Astrocyte of the spinal cord (primary cell): ENCODE data around the gene MPPED1.

Experiments
- DNase-seq: peaks from one replicate; pipeline ENCODE4 v3.0.0; 2011; ENCODE audit warnings: low read depth, low spot score
- H3K4me3 ChIP-seq: 2 replicates; pipeline ENCODE4 v1.5.1; 2011; ENCODE audit warnings: low read depth, mild to moderate bottlenecking, low read length, moderate library complexity
- in situ Hi-C: cut with HindIII; loops from 2 replicates; pipeline ENCODE4 v1.10.0; 2017; ENCODE audit warnings: low sequenced_read_pairs
- TF ChIP-seq, protein P1 (sequence below): IDR thresholded peaks from 2 replicates; pipeline ENCODE4 v1.5.1; 2012; ENCODE audit warnings: low read depth, mild to moderate bottlenecking, low read length, inconsistent platforms

Gene MPPED1

DNA sequence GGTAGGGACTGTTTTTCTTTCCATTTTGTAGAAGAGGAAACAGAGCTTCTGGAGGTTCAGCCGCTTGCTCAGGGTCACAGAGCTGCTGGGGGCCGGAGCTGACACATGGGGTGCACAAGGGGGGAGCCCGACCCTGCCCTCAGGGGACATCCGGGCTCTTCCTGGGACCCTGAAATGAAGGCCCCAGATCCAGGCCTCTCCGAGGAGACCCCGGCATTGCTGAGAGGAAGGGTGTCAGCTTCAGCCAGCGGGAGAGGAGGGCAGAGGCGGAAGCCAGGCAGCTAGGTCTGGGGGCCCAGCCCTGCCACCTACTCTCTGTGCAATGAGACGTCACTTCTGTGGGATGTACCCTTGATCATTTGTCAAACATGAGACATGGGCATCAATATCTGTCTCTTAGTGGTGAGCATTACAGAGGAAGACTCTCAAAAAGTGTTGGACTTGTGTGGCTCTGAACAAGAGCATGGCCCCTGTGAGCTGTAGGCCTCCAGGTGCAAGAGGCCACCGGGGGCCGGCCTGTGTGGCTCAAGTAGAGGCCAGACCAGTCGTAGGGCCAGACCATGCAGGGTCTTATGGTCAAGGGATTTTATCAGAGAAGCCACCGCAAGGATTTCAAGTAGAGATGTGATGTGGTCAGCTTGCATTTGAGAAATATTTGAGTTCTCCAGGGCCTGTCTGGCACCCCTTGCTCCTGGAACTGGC, 10.3 kb downstream of the MPPED1 start:
- in situ Hi-C loops = no loop called here
- H3K4me3 ChIP-seq = no peak overlapping the region
- no peak for DNase-seq
- TF ChIP-seq, protein P1, sequence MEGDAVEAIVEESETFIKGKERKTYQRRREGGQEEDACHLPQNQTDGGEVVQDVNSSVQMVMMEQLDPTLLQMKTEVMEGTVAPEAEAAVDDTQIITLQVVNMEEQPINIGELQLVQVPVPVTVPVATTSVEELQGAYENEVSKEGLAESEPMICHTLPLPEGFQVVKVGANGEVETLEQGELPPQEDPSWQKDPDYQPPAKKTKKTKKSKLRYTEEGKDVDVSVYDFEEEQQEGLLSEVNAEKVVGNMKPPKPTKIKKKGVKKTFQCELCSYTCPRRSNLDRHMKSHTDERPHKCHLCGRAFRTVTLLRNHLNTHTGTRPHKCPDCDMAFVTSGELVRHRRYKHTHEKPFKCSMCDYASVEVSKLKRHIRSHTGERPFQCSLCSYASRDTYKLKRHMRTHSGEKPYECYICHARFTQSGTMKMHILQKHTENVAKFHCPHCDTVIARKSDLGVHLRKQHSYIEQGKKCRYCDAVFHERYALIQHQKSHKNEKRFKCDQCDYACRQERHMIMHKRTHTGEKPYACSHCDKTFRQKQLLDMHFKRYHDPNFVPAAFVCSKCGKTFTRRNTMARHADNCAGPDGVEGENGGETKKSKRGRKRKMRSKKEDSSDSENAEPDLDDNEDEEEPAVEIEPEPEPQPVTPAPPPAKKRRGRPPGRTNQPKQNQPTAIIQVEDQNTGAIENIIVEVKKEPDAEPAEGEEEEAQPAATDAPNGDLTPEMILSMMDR = no peak

DNA sequence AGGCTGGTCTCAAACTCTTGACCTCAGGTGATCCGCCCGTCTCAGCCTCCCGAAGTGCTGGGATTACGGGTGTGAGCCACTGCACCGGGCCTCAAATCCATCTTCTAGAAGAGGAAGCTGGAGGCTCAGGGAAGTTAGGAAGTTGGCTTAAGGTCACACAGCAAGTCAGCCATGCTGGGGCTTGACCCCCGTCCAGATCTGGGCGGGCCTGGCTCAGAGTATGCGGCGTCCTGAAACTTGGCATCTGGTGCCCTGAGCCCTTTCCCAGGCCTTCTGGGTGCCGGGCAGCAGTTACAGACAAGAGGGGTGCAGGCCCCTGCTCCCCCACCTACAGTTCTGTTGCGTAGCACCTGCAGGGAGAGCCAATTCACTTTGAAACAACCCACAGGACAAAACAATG, 11.2 kb downstream of the MPPED1 start:
- in situ Hi-C loops = no loop called here
- no peak overlapping the region for H3K4me3 ChIP-seq
- TF ChIP-seq, protein P1 = no peak
- no peak for DNase-seq

DNA sequence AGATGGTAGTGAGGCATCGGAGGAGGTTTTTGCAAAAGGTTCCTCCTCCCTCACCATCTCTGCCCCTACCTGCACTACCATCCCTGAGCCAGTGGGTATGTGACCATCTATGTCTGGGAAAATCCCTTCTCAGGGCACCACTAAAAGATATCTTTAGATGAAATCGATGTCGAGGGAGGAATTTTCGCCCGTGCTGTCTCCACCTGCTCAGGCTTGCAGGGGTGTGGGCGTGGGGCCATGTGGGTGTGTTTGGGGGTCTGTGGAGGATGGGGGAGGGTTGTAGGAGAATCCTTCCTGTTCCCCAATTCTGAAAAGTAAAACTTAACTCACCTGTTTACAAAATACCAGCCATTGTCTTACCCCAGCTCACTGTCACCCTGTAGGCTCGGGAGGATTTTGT, 12.4 kb downstream of the MPPED1 start:
- in situ Hi-C loops = no loop called here
- TF ChIP-seq, protein P1 = no peak
- DNase-seq = no peak
- no peak overlapping the region for H3K4me3 ChIP-seq

DNA sequence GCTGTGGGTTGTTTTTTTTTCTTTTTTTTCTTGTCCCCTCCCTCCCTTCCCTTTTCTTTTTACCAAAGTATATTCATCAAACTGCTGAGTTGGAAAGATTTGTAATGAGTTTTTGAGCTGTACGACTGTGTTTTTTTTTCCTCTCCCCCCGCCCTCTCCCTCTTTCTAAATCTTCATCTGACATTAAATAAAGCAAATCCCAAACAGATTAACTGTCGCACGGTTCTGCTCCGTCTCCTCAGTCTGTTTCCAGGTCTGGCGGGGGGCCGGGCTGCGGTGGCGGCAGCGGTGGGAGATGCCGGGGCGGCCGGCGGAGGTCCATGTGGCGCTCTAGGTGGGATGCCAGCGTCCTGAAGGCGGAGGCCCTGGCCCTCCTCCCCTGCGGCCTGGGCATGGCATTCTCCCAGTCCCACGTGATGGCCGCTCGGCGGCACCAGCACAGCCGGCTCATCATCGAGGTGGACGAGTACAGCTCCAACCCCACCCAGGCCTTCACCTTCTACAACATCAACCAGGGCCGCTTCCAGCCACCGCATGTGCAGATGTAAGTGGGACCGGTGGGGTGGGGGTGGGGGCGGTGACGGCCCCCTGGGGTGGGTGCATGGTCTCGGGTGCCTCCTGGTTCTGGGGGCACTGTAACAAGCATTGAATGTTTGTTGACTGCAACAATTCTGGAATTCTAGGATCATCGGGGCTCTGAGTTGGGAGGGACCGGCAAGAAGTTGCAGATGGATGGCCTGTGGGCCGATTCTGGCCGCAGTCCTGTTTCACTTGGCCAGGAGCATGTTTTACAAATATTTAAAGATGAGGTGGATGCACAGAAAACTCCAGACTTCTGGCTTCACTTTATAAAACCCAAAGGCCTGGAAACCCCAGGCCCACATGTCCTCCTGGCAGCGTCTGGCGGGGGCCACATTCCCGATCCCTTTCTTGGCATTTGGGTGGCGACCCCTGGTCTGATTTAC, 13.1 kb downstream of the MPPED1 start:
- no peak overlapping the region for H3K4me3 ChIP-seq
- TF ChIP-seq, protein P1 = no peak
- no peak for DNase-seq
- in situ Hi-C loops = no loop called here

DNA sequence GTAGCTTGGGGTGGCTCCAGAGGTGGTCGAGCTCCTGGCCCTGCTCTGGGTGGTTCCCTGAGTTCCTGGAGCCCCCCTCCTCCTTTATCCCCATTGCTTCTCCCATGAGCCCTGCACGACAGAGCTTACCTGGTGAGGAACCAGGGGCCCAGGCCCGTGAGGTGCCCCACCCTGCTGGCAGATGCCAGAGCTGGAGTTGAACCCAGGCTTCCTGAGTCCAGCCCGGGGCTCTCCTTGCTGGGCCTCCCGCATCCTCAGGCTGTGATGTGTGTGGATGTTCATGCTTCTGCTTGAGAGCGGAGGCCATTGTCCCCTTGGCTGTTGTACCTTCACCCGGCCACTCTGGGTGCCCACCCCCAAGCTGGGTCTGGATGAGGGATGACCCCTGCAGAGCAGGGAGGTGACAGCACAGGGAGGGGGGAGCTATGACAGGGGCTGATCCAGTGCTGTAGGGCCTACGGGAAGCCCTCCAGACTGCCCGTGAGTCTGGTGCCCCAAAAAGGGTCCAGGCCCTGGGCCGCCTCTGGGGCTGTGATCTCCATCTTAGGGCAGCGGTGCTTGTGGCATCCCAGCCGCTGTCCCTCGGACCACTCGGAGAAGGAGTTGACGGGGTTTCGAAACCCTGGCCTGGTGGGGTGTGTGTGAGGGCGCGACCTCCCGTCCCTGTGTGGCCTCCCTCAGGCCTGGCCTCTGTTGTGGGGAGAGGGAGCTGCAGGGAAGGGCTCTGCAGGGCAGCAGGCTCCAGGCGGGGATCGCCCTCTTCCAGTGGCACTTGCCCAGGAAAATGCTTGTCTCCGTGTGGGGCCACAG, 14.4 kb downstream of the MPPED1 start:
- TF ChIP-seq, protein P1 = no peak
- no peak for DNase-seq
- in situ Hi-C loops = no loop called here
- no peak overlapping the region for H3K4me3 ChIP-seq

DNA sequence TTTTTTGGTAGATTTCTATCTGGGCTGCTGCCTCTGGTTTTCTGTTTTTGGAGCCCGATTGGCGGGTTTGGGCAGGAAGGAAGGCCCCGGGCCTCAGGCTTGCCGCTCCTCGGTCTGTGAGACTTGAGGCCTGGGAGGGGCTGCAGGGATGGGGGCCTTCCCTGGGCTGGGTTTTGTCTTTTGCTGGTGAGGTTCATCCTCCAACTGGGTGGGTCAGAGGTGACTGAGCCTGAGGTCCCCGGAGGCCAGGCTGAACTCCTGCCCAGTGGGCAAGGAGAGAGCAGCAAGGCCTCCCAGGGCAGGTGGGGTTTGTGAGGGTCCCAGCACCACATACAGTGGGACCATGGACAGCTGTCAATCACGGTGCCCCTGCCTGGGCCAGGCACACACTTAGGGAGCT, 15.0 kb downstream of the MPPED1 start:
- in situ Hi-C loops = no loop called here
- TF ChIP-seq, protein P1 = no peak
- DNase-seq = no peak
- H3K4me3 ChIP-seq = no peak overlapping the region
